MCF 10A (cell line): ENCODE measurements around the gene KRTAP10-11. TPM values are rescaled to one million over a fixed set of nuclear protein-coding genes. Genes with fewer than 3 reads are reported as not detected.

Experiments
- BruUV-seq: library from RNA; stranded (reverse); fragments of 400-500 nt; replicated peaks from 2 replicates; lab custom pipeline; 2021; lab: Mats Ljungman, UMichigan
- CTCF ChIA-PET: fragments of 300-600 bp; sonication (Branson Sonifier 250); formaldehyde crosslinking; extraction: SDS; loops from one replicate; lab custom pipeline; 2021; ENCODE audit warnings: antibody characterized with exemption, inconsistent platforms; lab: Yijun Ruan, JAX
- POLR2A ChIA-PET: fragments of 300-600, 350-650 bp; sonication (Branson Sonifier 250); formaldehyde crosslinking; extraction: SDS; loops from one replicate; lab custom pipeline; 2020; ENCODE audit warnings: antibody characterized with exemption, inconsistent platforms; lab: Yijun Ruan, JAX
- DNase-seq: peaks from one replicate; pipeline ENCODE4 v3.0.0-alpha.2; 2018; ENCODE audit not compliant: unreplicated experiment
- H3K27ac Mint-ChIP-seq: one replicate; pipeline ENCODE4 v1.8.0; 2022; ENCODE audit warnings: mild to moderate bottlenecking, low read depth, mixed read lengths; ENCODE audit not compliant: unreplicated experiment
- H3K27me3 Mint-ChIP-seq: one replicate; pipeline ENCODE4 v1.8.0; 2022; ENCODE audit warnings: mixed read lengths; ENCODE audit not compliant: insufficient read depth, unreplicated experiment
- H3K36me3 Mint-ChIP-seq: one replicate; pipeline ENCODE4 v1.8.0; 2022; ENCODE audit warnings: mild to moderate bottlenecking, moderate library complexity, mixed read lengths; ENCODE audit not compliant: insufficient read depth, unreplicated experiment
- H3K4me1 Mint-ChIP-seq: one replicate; pipeline ENCODE4 v1.8.0; 2022; ENCODE audit warnings: mixed read lengths; ENCODE audit not compliant: insufficient read depth, unreplicated experiment
- H3K4me3 Mint-ChIP-seq: one replicate; pipeline ENCODE4 v1.8.0; 2022; ENCODE audit warnings: mild to moderate bottlenecking, moderate library complexity, mixed read lengths; ENCODE audit not compliant: unreplicated experiment
- H3K9me3 Mint-ChIP-seq: one replicate; pipeline ENCODE4 v1.8.0; 2022; ENCODE audit warnings: mixed read lengths; ENCODE audit not compliant: unreplicated experiment
- intact Hi-C: fragments of 100-400 bp; cut with micrococcal nuclease; formaldehyde crosslinking; loops from 2 replicates; pipeline ENCODE4 v1.14.1; 2022
- total RNA-seq: library from RNA; stranded (reverse); gene quantifications from 2 replicates; pipeline ENCODE4 v1.2.3, GENCODE V29; 2022
- TF ChIP-seq, protein P1 (sequence below): fragments of 200-600 bp; IDR thresholded peaks from one replicate; pipeline ENCODE4 v1.8.0; 2022; ENCODE audit warnings: antibody characterized with exemption, mild to moderate bottlenecking; ENCODE audit not compliant: unreplicated experiment

Gene KRTAP10-11
- total RNA-seq, 1 experiment from 2014 or later: not detected

DNA sequence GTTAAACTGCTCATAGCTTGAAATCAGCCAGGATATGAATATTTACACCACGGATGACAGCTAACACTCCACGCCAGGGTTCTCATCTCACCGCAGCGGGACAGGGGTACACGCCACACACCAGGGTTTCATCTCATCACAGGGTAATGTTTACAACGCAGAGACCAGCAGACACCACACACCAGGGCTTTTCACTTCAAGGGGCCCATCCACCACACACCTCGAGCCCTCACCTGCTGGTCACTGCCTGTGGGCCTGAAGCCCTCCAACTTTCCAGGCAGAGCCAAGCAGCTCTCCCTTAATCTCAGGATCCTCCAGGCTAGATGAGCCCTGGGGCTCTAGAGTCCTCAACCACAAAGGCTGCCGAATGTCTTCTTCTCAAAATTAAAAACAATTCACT lies 49.4 kb downstream of the KRTAP10-11 start:
- no peak overlapping the region for H3K27ac Mint-ChIP-seq
- TF ChIP-seq, protein P1, sequence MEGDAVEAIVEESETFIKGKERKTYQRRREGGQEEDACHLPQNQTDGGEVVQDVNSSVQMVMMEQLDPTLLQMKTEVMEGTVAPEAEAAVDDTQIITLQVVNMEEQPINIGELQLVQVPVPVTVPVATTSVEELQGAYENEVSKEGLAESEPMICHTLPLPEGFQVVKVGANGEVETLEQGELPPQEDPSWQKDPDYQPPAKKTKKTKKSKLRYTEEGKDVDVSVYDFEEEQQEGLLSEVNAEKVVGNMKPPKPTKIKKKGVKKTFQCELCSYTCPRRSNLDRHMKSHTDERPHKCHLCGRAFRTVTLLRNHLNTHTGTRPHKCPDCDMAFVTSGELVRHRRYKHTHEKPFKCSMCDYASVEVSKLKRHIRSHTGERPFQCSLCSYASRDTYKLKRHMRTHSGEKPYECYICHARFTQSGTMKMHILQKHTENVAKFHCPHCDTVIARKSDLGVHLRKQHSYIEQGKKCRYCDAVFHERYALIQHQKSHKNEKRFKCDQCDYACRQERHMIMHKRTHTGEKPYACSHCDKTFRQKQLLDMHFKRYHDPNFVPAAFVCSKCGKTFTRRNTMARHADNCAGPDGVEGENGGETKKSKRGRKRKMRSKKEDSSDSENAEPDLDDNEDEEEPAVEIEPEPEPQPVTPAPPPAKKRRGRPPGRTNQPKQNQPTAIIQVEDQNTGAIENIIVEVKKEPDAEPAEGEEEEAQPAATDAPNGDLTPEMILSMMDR: no peak
- peaks cover 65% of the 10 kb centered on the region for H3K27me3 Mint-ChIP-seq
- H3K4me1 Mint-ChIP-seq: no peaks in the 10 kb centered on the region
- peaks cover 23% of the 10 kb centered on the region for H3K9me3 Mint-ChIP-seq
- no peak overlapping the region for H3K4me3 Mint-ChIP-seq
- ChIA-PET CTCF (interaction anchor here (0.5 kb wide), 1 partner anchor 57 kb away, joined by 3 read pairs; no protein-coding TSS in a partner anchor), POLR2A (no interaction called here)
- DNase-seq: no peak
- intact Hi-C loops: no loop called here
- BruUV-seq: no TSS peak
- H3K36me3 Mint-ChIP-seq: peaks cover 4% of the 10 kb centered on the region

DNA sequence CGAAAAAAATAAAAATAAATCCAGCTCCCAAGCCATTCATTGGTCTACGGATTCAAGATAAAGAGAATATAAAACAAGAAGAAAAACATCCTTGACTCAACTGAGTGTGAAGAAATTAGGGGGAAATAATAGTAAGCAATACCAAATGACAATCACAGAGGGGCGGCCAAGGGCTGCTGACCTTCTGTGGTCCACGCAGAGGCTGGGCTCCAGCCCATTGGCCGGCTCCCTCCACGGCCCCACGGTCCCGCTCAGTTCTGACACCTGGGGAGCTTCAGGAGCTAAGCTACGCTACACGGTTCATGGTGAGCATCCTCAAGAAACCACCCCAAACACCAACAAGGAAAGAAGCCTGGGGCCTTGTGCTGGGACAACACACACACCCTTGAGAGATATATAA lies 50.4 kb downstream of the KRTAP10-11 start:
- BruUV-seq: no TSS peak
- H3K27me3 Mint-ChIP-seq: peaks cover 55% of the 10 kb centered on the region
- intact Hi-C loops: no loop called here
- DNase-seq: no peak
- peaks cover 23% of the 10 kb centered on the region for H3K9me3 Mint-ChIP-seq
- TF ChIP-seq, protein P1: no peak
- ChIA-PET POLR2A (no interaction called here), CTCF (interaction anchor here (0.6 kb wide), 2 partner anchors 149 to 191 kb away, joined by 3 read pairs; no protein-coding TSS in a partner anchor)
- H3K27ac Mint-ChIP-seq: no peak overlapping the region
- H3K4me3 Mint-ChIP-seq: no peak overlapping the region
- H3K4me1 Mint-ChIP-seq: no peaks in the 10 kb centered on the region
- H3K36me3 Mint-ChIP-seq: peaks cover 4% of the 10 kb centered on the region

Other genes starting within 250 kb of the KRTAP10-11 start
- gene LRRC3, start 190.9 kb upstream of the KRTAP10-11 start, total RNA-seq: not detected in 2 replicates
- gene KRTAP10-1, start 106.2 kb upstream of the KRTAP10-11 start, total RNA-seq: not detected in 2 replicates
- gene KRTAP10-2, start 94.9 kb upstream of the KRTAP10-11 start, total RNA-seq: not detected in 2 replicates
- gene KRTAP10-3, start 87.6 kb upstream of the KRTAP10-11 start, total RNA-seq: not detected in 2 replicates
- gene KRTAP10-4, start 72.7 kb upstream of the KRTAP10-11 start, total RNA-seq: not detected in 2 replicates
- not detected in 2 replicates for gene KRTAP10-5, start 65.8 kb upstream of the KRTAP10-11 start, total RNA-seq
- gene KRTAP10-6, start 53.9 kb upstream of the KRTAP10-11 start, total RNA-seq: not detected in 2 replicates
- not detected in 2 replicates for gene KRTAP10-7, start 45.8 kb upstream of the KRTAP10-11 start, total RNA-seq
- gene KRTAP10-8, start 34.3 kb upstream of the KRTAP10-11 start, total RNA-seq: not detected in 2 replicates
- not detected in 2 replicates for gene KRTAP10-9, start 19.3 kb upstream of the KRTAP10-11 start, total RNA-seq
- gene KRTAP10-10, start 9.1 kb upstream of the KRTAP10-11 start, total RNA-seq: not detected in 2 replicates
- not detected in 2 replicates for gene KRTAP12-4, start 8.2 kb downstream of the KRTAP10-11 start, total RNA-seq
- not detected in 2 replicates for gene KRTAP12-3, start 11.5 kb downstream of the KRTAP10-11 start, total RNA-seq
- gene KRTAP12-2, start 20.5 kb downstream of the KRTAP10-11 start, total RNA-seq: not detected in 2 replicates
- not detected in 2 replicates for gene KRTAP12-1, start 35.7 kb downstream of the KRTAP10-11 start, total RNA-seq
- gene KRTAP10-12, start 50.8 kb downstream of the KRTAP10-11 start, total RNA-seq: not detected in 2 replicates
- not detected in 2 replicates for gene TSPEAR, start 65.2 kb downstream of the KRTAP10-11 start, total RNA-seq
- 122 and 147 TPM in 2 replicates for gene UBE2G2, start 155.4 kb downstream of the KRTAP10-11 start, total RNA-seq
- 59.5 and 62.3 TPM in 2 replicates for gene SUMO3, start 171.6 kb downstream of the KRTAP10-11 start, total RNA-seq
- 326 and 338 TPM in 2 replicates for gene PTTG1IP, start 227.3 kb downstream of the KRTAP10-11 start, total RNA-seq